SJSA1 (cell line): Measurements from ENCODE around the gene CALML5. TPM values are rescaled to one million over a fixed set of nuclear protein-coding genes. Genes with fewer than 3 reads are reported as not detected.

ENCODE experiments used
- DNase-seq, 2 experiments: peaks; one replicate each; pipeline ENCODE4 v3.0.0-alpha.2; 2015 to 2020; ENCODE audit warnings: low spot score in 2 of 2, low read depth in 1 of 2
- H3K27ac ChIP-seq: fragments of 250-450 bp; sonication (Bioruptor Pico); 2 replicates; pipeline ENCODE4 v1.5.1; 2020; ENCODE audit warnings: mild to moderate bottlenecking, moderate library complexity
- H3K27me3 ChIP-seq: fragments of 250-450 bp; sonication (Bioruptor Pico); replicated peaks from 2 replicates; pipeline ENCODE4 v1.5.1; 2020; ENCODE audit warnings: mild to moderate bottlenecking, moderate library complexity
- H3K36me3 ChIP-seq: fragments of 250-450 bp; sonication (Bioruptor Pico); 2 replicates; pipeline ENCODE4 v1.5.1; 2020; ENCODE audit warnings: mild to moderate bottlenecking
- H3K4me1 ChIP-seq: fragments of 250-450 bp; sonication (Bioruptor Pico); replicated peaks from 2 replicates; pipeline ENCODE4 v1.6.1; 2021; ENCODE audit warnings: mild to moderate bottlenecking
- H3K4me3 ChIP-seq: fragments of 250-450 bp; sonication (Bioruptor Pico); 2 replicates; pipeline ENCODE4 v1.5.1; 2020; ENCODE audit warnings: mild to moderate bottlenecking
- H3K9me3 ChIP-seq: fragments of 250-450 bp; sonication (Bioruptor Pico); replicated peaks from 2 replicates; pipeline ENCODE4 v1.5.1; 2020; ENCODE audit warnings: mild to moderate bottlenecking
- total RNA-seq: library from RNA; depleted of rRNA; stranded (reverse); fragments of >200 nt; shearing (Covaris generic); gene quantifications from 2 replicates; pipeline ENCODE4 v1.2.3, GENCODE V29; 2014

The CALML5 gene
- total RNA-seq, 1 experiment from 2014 or later = not detected

GRCh38 chr10:5529702-5530411 is 30.5 kb upstream of the CALML5 start:
- no peak for DNase-seq
- H3K36me3 ChIP-seq = no peaks in the 10 kb centered on the region
- no peaks in the 10 kb centered on the region for H3K27me3 ChIP-seq
- no peaks in the 10 kb centered on the region for H3K4me1 ChIP-seq
- no peaks in the 10 kb centered on the region for H3K9me3 ChIP-seq
- H3K27ac ChIP-seq = no peak overlapping the region
- no peak overlapping the region for H3K4me3 ChIP-seq

DNA sequence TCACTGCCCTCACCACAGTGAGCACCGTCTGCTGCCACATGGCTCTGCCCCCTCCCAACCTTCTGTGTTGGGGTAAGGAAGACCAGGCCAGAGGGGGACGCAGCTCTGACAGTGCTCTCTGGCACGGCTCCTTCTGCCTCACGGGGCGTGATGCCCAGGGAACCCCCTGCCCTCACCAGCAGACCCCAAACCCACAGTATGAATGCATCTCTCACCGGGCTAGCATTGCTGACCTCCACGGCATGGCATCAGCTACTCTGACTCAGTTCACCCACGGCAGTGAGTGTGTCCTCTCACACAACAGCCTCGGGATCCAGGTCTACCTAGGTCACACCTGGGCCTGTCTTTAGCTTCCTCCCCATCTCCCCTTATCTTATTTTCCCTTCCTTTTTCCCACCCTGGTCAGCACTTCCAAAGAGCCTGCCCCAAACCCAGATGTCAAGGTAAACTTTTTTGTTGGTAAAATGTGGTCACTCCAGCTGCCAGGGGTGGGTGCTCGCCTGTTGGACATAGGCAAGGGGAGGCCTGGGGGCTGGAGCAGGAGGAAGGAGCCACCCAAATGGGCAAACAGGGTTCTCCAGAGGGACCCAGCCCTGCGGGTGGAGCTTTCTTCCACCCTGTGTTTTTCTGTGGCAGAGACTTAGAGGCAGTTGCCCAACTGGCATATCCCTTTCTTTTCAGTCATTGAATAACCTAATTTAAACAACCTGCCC is 29.8 kb upstream of the CALML5 start:
- DNase-seq = no peak
- Histone ChIP-seq H3K4me3 (no peak overlapping the region), H3K27me3 (no peaks in the 10 kb centered on the region), H3K9me3 (no peaks in the 10 kb centered on the region), H3K4me1 (no peaks in the 10 kb centered on the region), H3K27ac (no peak overlapping the region), H3K36me3 (no peaks in the 10 kb centered on the region)

DNA sequence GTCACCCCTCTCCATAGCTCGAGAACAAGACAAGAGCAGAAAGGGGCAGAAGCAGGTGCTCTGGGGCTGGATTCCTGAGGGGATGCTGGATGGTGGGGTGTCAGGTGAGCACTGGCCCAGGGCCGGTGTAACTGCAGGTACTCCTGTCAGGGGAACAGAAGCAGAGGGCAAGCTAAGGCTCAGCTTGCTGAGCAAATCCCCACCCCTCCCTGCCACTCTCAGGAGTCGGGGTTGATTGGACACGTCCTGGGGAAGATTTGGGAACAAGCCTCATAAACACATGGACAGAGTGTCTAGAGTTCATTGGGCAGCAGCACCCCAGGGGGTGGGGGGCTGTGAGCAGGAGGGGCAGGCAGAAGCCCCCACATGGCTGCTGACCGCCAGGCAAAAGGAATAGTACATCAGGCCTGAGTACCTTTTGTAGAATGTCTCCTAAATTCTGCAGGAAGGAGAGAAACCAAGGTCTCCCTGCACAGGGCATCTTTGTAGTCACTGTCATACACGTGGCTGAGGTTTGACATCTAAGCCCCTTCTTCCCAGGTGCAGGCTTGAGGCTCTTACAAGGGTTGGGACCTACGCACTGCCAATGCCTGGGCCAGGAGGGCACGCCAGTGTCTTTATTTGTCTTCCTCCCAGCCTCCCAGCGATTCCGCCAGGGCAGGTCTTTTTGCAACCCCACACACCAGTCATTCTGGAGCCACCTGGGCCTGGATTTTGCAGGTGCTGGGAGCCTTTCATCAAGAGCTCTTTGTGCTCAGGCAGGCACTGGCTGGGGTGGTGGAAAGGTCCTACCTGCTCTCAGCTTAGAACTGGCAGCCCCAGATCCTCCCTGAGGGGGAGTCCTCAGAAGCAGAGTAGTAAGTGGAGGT is 28.2 kb upstream of the CALML5 start:
- Histone ChIP-seq H3K9me3 (no peaks in the 10 kb centered on the region), H3K36me3 (no peaks in the 10 kb centered on the region), H3K27me3 (no peaks in the 10 kb centered on the region), H3K4me1 (no peaks in the 10 kb centered on the region), H3K27ac (no peak overlapping the region), H3K4me3 (no peak overlapping the region)
- DNase-seq = no peak

DNA sequence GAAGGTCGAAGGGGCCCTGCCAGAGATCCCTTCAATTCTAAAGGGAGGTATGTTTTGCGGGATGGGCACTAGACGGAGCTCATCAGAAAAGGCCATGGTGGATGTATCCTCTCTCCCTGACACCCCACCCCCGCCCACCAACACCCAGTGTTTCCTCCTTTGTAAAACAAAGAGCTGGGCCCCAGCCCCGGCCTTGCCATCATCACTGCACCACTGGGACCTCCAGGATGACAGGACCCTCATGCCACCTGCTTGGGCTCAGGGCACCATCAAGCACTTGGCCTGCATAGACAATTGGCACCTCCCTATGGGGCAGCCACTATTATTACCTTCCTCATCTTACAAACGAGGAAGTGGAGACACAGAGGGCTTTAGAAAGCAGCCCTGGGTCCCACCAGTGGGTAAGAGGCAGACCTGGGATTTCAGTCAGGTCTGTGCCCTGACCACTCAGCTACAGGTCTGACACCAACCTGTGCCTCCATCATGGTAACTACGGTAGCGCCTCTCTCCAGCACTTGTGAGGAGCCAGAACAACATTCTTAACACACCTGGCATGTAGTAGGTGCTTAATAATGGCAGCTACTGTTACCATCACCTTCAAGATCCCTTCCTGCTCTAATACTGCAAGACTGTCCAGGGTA is 27.4 kb upstream of the CALML5 start:
- Histone ChIP-seq H3K27me3 (no peaks in the 10 kb centered on the region), H3K27ac (no peak overlapping the region), H3K36me3 (no peaks in the 10 kb centered on the region), H3K4me1 (no peaks in the 10 kb centered on the region), H3K4me3 (no peak overlapping the region), H3K9me3 (no peaks in the 10 kb centered on the region)
- no peak for DNase-seq

DNA sequence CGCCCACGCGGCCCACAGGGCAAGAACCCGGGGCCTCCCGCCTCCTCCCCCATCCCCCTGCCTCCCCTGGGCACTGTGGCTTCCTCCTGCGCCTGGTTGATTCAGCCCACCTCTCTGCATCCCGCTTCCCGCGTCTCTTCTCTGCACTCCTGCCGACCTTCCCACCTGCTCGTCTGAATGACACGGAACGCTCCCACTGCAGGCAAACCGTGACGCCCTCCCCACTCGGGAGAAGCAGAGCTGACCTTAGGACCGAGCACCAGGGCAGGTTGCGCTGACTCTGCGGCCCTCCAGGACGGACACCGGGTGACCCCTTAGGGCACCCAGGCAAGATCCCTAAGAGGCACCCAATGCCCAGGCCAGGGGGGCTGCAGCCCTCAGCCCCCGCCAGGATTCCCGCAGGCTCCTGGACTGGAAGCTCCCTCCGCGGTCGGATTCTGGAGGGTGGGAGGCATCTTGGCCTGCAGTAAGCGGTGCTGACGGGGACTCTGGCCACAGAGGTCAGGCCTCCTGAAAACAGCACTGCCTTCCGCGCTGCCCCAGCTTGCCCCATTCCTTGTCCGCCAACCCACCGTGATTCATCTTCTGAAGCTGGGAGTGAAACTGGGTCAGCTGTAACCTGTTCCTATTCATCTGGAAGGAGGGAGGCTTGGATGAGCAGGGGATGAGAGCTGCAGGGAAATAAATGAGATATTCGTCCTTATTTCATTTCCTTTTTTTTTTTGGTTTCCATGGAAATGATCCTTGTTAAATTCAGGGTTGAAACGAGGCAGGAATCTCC is 26.4 kb upstream of the CALML5 start:
- Histone ChIP-seq H3K4me1 (no peaks in the 10 kb centered on the region), H3K9me3 (no peaks in the 10 kb centered on the region), H3K4me3 (no peak overlapping the region), H3K27me3 (no peaks in the 10 kb centered on the region), H3K27ac (no peak overlapping the region), H3K36me3 (no peaks in the 10 kb centered on the region)
- DNase-seq = no peak

DNA sequence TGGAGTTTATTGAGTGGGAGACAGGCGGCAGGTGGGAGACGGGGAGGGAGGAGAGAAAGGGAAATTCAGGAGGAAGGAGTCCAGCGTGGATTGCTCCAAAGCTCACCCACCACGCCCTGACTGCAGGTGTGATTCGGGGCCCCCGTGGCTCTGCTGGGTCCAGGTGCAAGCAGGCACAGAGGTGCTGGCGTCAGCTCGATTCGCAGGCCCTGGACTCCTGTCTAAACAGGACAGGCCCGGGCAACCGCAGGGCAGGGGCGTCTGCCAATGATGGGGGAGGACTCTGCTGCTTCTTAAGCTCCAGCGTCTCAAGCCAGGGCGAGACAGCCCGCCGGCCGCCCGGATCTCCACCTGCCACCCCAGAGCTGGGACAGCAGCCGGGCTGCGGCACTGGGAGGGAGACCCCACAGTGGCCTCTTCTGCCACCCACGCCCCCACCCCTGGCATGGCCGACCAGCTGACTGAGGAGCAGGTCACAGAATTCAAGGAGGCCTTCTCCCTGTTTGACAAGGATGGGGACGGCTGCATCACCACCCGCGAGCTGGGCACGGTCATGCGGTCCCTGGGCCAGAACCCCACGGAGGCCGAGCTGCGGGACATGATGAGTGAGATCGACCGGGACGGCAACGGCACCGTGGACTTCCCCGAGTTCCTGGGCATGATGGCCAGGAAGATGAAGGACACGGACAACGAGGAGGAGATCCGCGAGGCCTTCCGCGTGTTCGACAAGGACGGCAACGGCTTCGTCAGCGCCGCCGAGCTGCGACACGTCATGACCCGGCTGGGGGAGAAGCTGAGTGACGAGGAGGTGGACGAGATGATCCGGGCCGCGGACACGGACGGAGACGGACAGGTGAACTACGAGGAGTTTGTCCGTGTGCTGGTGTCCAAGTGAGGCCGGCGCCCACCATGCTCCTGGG is 25.5 kb upstream of the CALML5 start, which contains the start of gene CALML3:
Gene CALML3 (plus strand): TSS at position 321 of the 920 bp plus-strand sequence. CDS start 125 bp downstream, at position 446.
- Histone ChIP-seq H3K9me3 (no peaks in the 10 kb centered on the region), H3K27me3 (no peaks in the 10 kb centered on the region), H3K27ac (no peak within 1 kb of the TSS), H3K36me3 (no peaks in the 10 kb centered on the region), H3K4me1 (no peaks in the 10 kb centered on the region), H3K4me3 (no peak within 1 kb of the TSS)
- DNase-seq = no peak

DNA sequence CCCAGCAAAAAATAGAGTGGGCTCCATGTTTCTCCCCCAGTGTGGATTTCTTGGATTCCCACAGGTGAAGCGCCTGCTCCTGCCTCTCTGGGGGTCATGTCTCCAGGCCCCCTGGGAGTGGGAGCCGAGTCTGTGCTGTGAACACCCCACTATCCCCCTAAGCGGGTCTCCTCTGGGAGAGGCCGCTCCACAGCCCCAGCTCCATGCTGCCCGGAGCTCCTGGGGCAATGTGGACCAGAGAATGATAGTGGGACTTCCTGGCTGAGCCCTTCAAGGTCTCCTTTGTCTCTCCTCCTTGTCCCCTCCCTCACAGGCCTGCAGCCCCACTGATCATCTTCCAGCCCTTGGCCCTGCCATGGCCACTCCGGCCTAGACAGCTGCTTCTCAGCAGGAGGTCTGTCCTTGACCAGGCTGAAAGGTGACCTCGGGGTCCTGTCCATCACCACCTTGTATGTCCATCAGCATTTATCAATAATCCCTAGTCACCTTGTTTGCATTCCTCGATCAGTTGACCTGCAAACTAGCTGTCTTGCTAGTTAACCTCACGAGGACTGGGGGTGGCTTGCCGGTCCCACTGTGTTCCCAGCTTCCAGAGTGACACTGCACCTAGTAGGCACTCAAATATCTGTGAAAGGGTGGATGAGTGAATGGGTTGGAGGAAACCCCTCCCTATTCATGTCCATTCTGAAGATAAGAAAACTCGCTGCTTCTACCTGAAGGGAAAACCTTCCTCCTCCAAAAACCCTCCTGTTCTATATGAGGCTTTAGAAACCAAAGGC is 24.6 kb upstream of the CALML5 start:
- Histone ChIP-seq H3K9me3 (no peaks in the 10 kb centered on the region), H3K4me3 (no peak overlapping the region), H3K4me1 (no peaks in the 10 kb centered on the region), H3K27ac (no peak overlapping the region), H3K36me3 (no peaks in the 10 kb centered on the region), H3K27me3 (no peaks in the 10 kb centered on the region)
- DNase-seq = no peak

DNA sequence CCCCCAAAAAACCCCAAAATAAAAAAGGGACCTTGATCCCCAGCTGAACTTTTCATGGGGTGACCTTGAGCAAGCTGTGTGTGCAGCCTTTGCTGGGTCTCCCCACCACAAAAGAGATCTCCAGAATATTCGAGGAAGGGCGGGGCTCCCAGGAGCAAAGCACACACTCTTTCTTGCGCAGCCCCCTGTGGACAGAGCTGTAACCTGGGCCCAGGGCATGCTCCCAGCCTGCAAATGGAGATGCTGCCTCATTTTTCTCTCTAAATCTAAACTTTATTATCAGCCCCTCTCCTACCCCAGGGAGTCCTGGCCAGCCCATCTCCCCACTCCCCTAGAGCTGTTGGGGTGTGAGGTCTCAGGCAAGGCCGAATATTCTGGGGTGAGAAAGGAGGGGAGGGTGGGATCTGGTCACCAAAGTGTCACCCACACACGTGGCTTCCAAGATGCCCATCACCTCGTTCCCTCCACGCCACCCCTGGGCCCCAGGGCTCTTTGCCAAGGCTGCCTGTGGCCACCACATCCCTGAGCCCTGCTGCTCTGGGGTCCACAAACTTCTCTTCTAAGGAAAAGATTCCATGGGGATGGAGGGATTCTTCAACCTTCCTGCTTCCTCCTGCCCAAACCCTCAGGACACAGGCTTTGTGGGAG is 23.7 kb upstream of the CALML5 start:
- Histone ChIP-seq H3K36me3 (no peaks in the 10 kb centered on the region), H3K27ac (no peak overlapping the region), H3K9me3 (no peaks in the 10 kb centered on the region), H3K27me3 (no peaks in the 10 kb centered on the region), H3K4me3 (no peak overlapping the region), H3K4me1 (no peaks in the 10 kb centered on the region)
- DNase-seq = no peak

DNA sequence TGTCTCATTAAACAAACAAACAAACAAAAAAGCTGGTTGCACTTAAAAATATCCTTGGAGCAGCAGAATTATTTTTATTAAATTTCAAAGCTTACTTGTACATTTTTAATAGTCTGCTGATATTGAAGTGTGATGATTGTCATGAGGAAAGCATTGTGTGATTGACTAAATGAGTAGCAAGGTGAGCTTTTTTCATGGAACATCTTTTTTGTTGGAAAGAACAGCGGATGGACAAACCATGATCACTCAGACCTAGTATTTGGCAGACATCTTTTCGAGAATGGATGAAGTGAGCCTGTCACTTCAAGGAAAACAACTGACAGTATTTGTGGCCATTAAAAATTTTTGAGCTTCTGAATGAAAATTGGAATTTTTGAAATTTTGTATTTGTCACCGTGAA is 19.7 kb upstream of the CALML5 start:
- no peak overlapping the region for H3K27ac ChIP-seq
- no peaks in the 10 kb centered on the region for H3K4me1 ChIP-seq
- H3K9me3 ChIP-seq = no peaks in the 10 kb centered on the region
- H3K4me3 ChIP-seq = no peak overlapping the region
- no peaks in the 10 kb centered on the region for H3K27me3 ChIP-seq
- no peak for DNase-seq
- no peaks in the 10 kb centered on the region for H3K36me3 ChIP-seq

- Histone ChIP-seq H3K4me1 (no peaks in the 10 kb centered on the region), H3K9me3 (no peaks in the 10 kb centered on the region), H3K27ac (no peak overlapping the region), H3K36me3 (no peaks in the 10 kb centered on the region), H3K4me3 (no peak overlapping the region), H3K27me3 (no peaks in the 10 kb centered on the region)
- no peak for DNase-seq
These were observed 18.8 kb upstream of the CALML5 start for GRCh38 chr10:5518143-5518542.

DNA sequence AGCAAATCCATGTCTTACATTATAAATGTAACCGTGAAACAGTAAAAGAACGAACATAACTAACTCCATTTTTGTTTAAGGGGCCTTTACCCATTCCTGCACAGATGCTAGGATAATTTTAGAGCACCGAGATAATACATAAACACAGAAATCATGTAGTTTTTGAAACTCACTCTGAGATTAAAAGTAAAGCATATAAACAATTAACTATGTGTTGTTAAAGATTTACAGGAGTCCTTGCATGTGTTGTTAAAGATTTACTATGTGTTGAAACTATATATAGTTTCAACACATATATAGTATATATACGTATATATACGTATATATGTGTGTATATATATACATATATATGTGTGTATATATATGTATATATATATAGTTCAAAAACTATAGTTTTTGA is 18.2 kb upstream of the CALML5 start:
- H3K4me1 ChIP-seq = no peaks in the 10 kb centered on the region
- DNase-seq = no peak
- H3K27me3 ChIP-seq = no peaks in the 10 kb centered on the region
- no peaks in the 10 kb centered on the region for H3K36me3 ChIP-seq
- H3K27ac ChIP-seq = no peak overlapping the region
- H3K9me3 ChIP-seq = no peaks in the 10 kb centered on the region
- no peak overlapping the region for H3K4me3 ChIP-seq
